Right lobe of liver (tissue), 6 donors: ENCODE data around the gene TJP3. TPM values are rescaled to one million over a fixed set of nuclear protein-coding genes. Genes with fewer than 3 reads are reported as not detected.

Experiments
- ATAC-seq, 4 donors: fragments of 200-7000 bp; cut with Tn5 transposase; one replicate each; pipeline ENCODE4 v1.9.1; 2020; ENCODE audit warnings: mild to moderate bottlenecking in 4 of 4, moderate library complexity in 4 of 4
- DNase-seq, 3 donors: peaks; one replicate each; pipeline ENCODE4 v3.0.0-alpha.2; 2020
- H3K27ac ChIP-seq, 3 donors: fragments of 200-600 bp; one replicate each; pipeline ENCODE4 v1.8.0; 2022
- H3K27me3 ChIP-seq, 2 donors: fragments of 200-600 bp; one replicate each; pipeline ENCODE4 v1.8.0; 2022
- H3K36me3 ChIP-seq, 4 donors: fragments of 200-600 bp; sonication (generic) in 1 of 4; one replicate each; pipeline versions ENCODE4 v1.5.1 to v1.8.0; 2017 to 2022; ENCODE audit warnings: control low read depth in 1 of 4
- H3K4me1 ChIP-seq, 4 donors: fragments of 200-600 bp; sonication (generic) in 1 of 4; one replicate each; pipeline versions ENCODE4 v1.5.1 to v1.8.0; 2017 to 2022; ENCODE audit warnings: control low read depth in 1 of 4
- H3K4me3 ChIP-seq, 3 donors: fragments of 200-600 bp; one replicate each; pipeline ENCODE4 v1.8.0; 2022
- H3K9me3 ChIP-seq, 4 donors: fragments of 200-600 bp; sonication (generic) in 1 of 4; one replicate each; pipeline versions ENCODE4 v1.5.1 to v1.8.0; 2017 to 2022; ENCODE audit warnings: control low read depth in 1 of 4
- CTCF ChIP-seq, 4 donors: fragments of 200-600 bp in 3 of 4; fragments of 450-650 bp in 1 of 4; IDR thresholded peaks; one replicate each; pipeline versions ENCODE4 v1.5.1 to v1.8.0; 2016 to 2022; ENCODE audit warnings: antibody characterized with exemption in 4 of 4, mild to moderate bottlenecking in 2 of 4
- POLR2A ChIP-seq: fragments of 450-650 bp; IDR thresholded peaks from one replicate; pipeline ENCODE4 v1.6.1; 2017; ENCODE audit warnings: antibody characterized with exemption, mild to moderate bottlenecking
- WGBS: methylation state at CpG from one replicate; pipeline ENCODE4 v1.1.6; 2018; ENCODE audit warnings: low coverage, low lambda C conversion rate; ENCODE audit not compliant: insufficient coverage; ENCODE audit errors: missing lambda C conversion rate; 5-methylcytosine and 5-hydroxymethylcytosine counted together
- intact Hi-C, 2 donors: fragments of 100-400 bp; cut with DNase I; formaldehyde crosslinking; loops; one replicate each; pipeline versions ENCODE4 v1.11.2 to v1.14.1; 2022
- total RNA-seq, 6 experiments: library from RNA; depleted of rRNA in 2 of 6; stranded (reverse); fragments of >200 nt in 2 of 6; fragmentation: NEBNext Ultra II Directional in 3 of 6; extraction: Animal tissue kit (Norgen Biotek cat#: 25700) in 3 of 6; gene quantifications; one replicate each; pipeline versions ENCODE4 v1.1.0 to v1.2.4, GENCODE V29; 2016 to 2023
- donor health status: DM: no; HTN: yes; CAD: no.
- donor health status: DM: no; HTN: no; CAD: no.
- donor health status: DM: no; HTN: no; CAD: no.
- donor health status: DM: no; HTN: yes; CAD: no.
- donor health status: DM: no; HTN: yes; CAD: no.

Gene TJP3
- total RNA-seq, 6 experiments from 2014 or later, result 7.9 to 27.0 (median 16.5) TPM

GRCh38 chr19:3785938-3786824 is 78.0 kb downstream of the TJP3 start, which contains the start of gene MATK:
MATK (minus strand) TSS chr19:3786381; CDS start chr19:3785135, 1,246 bp downstream.
- no peaks in the 10 kb centered on the region for H3K36me3 ChIP-seq
- peak within 1 kb of the TSS; percentile 14 to 39 (median 26) for H3K4me3 ChIP-seq
- TF ChIP-seq POLR2A, result no peak
- TF ChIP-seq CTCF (IDR thresholded peaks at IDR 0.05), result no peak
- no peaks in the 10 kb centered on the region for H3K27me3 ChIP-seq
- no peak within 1 kb of the TSS for H3K27ac ChIP-seq
- intact Hi-C loops, result loop anchor here in 1 of 2 donors (10.0 kb wide), 1 partner anchor 429 kb away; no protein-coding TSS in a partner anchor
- no peaks in the 10 kb centered on the region for H3K4me1 ChIP-seq
- DNase-seq (no peak), ATAC-seq (peak in 1 of 4 donors; percentile 22)
- peaks cover 0 to 10% (median 0%) of the 10 kb centered on the region in 4 donors for H3K9me3 ChIP-seq
- 15% methylated on average over 9 of the region's 101 CpGs for WGBS

GRCh38 chr19:3788996-3789778 is 81.0 kb downstream of the TJP3 start:
- H3K4me3 ChIP-seq, result no peak overlapping the region
- peak in 2 of 4 donors; percentile 21 to 29 for ATAC-seq
- H3K27me3 ChIP-seq, result no peaks in the 10 kb centered on the region
- intact Hi-C loops, result loop anchor here in 1 of 2 donors (10.0 kb wide), 1 partner anchor 426 kb away; no protein-coding TSS in a partner anchor
- no peaks in the 10 kb centered on the region for H3K9me3 ChIP-seq
- TF ChIP-seq CTCF (IDR thresholded peaks at IDR 0.05), result no peak
- no peak for TF ChIP-seq POLR2A
- no peaks in the 10 kb centered on the region for H3K36me3 ChIP-seq
- no peak overlapping the region for H3K27ac ChIP-seq
- DNase-seq, result no peak
- H3K4me1 ChIP-seq, result no peaks in the 10 kb centered on the region
- WGBS, result 42% methylated on average over 8 of the region's 16 CpGs

- H3K4me1 ChIP-seq, result no peaks in the 10 kb centered on the region
- no peaks in the 10 kb centered on the region for H3K27me3 ChIP-seq
- no peaks in the 10 kb centered on the region for H3K36me3 ChIP-seq
- no peak for DNase-seq
- WGBS, result 58% methylated on average over 6 of the region's 6 CpGs
- TF ChIP-seq CTCF (IDR thresholded peaks at IDR 0.05), result no peak
- no peak for TF ChIP-seq POLR2A
- H3K4me3 ChIP-seq, result no peak overlapping the region
- no peaks in the 10 kb centered on the region for H3K9me3 ChIP-seq
- ATAC-seq, result no peak
- intact Hi-C loops, result no loop called here
- H3K27ac ChIP-seq, result no peak overlapping the region
Observed at GRCh38 chr19:3790209-3790734, 82.1 kb downstream of the TJP3 start.

GRCh38 chr19:3790941-3791340 is 82.8 kb downstream of the TJP3 start:
- intact Hi-C loops, result no loop called here
- no peak for ATAC-seq
- no peak overlapping the region for H3K4me3 ChIP-seq
- H3K9me3 ChIP-seq, result no peaks in the 10 kb centered on the region
- TF ChIP-seq POLR2A (no peak), CTCF (IDR thresholded peaks at IDR 0.05) (no peak)
- 70% methylated on average over 7 of the region's 7 CpGs for WGBS
- no peak overlapping the region for H3K27ac ChIP-seq
- H3K36me3 ChIP-seq, result no peaks in the 10 kb centered on the region
- DNase-seq, result no peak
- H3K4me1 ChIP-seq, result no peaks in the 10 kb centered on the region
- no peaks in the 10 kb centered on the region for H3K27me3 ChIP-seq
